ENCODE data around the gene SLC37A1. TPM values are rescaled to one million over a fixed set of nuclear protein-coding genes. Genes with fewer than 3 reads are reported as not detected.

The SLC37A1 gene
- total and polyA plus RNA-seq, 2 of the 13 experiments (the other 11 are each of a cell fraction or from before 2014, with no cell fraction given): 0.22 to 0.40 TPM

- TF ChIP-seq BCL3 (CRISPR knock-in tag; IDR thresholded peaks at IDR 0.05) (no peak), SYNCRIP (IDR thresholded peaks at IDR 0.05; ENCODE audit: insufficient read depth, low read depth, low read length) (no peak), GPN1 (CRISPR knock-in tag; IDR thresholded peaks at IDR 0.05; ENCODE audit: borderline replicate concordance) (no peak), HMG20B (CRISPR knock-in tag; conservative IDR thresholded peaks at IDR 0.05) (no peak), ZNF205 (CRISPR knock-in tag; IDR thresholded peaks at IDR 0.05) (no peak), ZNF143 (CRISPR knock-in tag; IDR thresholded peaks at IDR 0.05) (peak; percentile 55; the same call in 1 of the 2 replicates), KDM5B (CRISPR knock-in tag; IDR thresholded peaks at IDR 0.05; ENCODE audit: borderline replicate concordance) (no peak), DZIP1 (CRISPR knock-in tag; IDR thresholded peaks at IDR 0.05) (no peak), MIER2 (CRISPR knock-in tag; IDR thresholded peaks at IDR 0.05) (no peak), AFF4 (CRISPR knock-in tag; IDR thresholded peaks at IDR 0.05) (no peak), ZGPAT (CRISPR knock-in tag; IDR thresholded peaks at IDR 0.05) (no peak), ZBTB10 (CRISPR knock-in tag; IDR thresholded peaks at IDR 0.05; ENCODE audit: borderline replicate concordance) (no peak), MTF2 (CRISPR knock-in tag; IDR thresholded peaks at IDR 0.05; ENCODE audit: borderline replicate concordance) (no peak), FOXA1 (IDR thresholded peaks at IDR 0.05) (no peak), FOXA1 (CRISPR knock-in tag; IDR thresholded peaks at IDR 0.05) (0 out of 2 replicates have a peak, but pooled peaks have one; percentile 7), THAP11 (CRISPR knock-in tag; IDR thresholded peaks at IDR 0.05) (no peak)
- TF ChIP-seq, protein P1, sequence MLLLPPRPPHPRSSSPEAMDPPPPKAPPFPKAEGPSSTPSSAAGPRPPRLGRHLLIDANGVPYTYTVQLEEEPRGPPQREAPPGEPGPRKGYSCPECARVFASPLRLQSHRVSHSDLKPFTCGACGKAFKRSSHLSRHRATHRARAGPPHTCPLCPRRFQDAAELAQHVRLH (CRISPR knock-in tag; IDR thresholded peaks at IDR 0.05; ENCODE audit: borderline replicate concordance, low read depth): no peak
- TF ChIP-seq, protein P2, sequence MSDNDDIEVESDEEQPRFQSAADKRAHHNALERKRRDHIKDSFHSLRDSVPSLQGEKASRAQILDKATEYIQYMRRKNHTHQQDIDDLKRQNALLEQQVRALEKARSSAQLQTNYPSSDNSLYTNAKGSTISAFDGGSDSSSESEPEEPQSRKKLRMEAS (IDR thresholded peaks at IDR 0.05): no peak
Measured at GRCh38 chr21:42614811-42615351, 101.2 kb downstream of the SLC37A1 start (continued).

Data from HepG2 (cell line).